A673 (cell line): ENCODE data around the gene SAPCD1. TPM values are rescaled to one million over a fixed set of nuclear protein-coding genes. Genes with fewer than 3 reads are reported as not detected.

ENCODE experiments used
- BruUV-seq: library from RNA; stranded (reverse); fragments of 400-500 nt; replicated peaks from 2 replicates; lab custom pipeline; 2021; lab: Mats Ljungman, UMichigan
- CTCF ChIA-PET: fragments of 300-600 bp; sonication (Branson Sonifier 250); formaldehyde crosslinking; loops from one replicate; lab custom pipeline; 2022; ENCODE audit warnings: antibody characterized with exemption; lab: Charles Lee
- POLR2A ChIA-PET: fragments of 300-600 bp; sonication (Branson Sonifier 250); formaldehyde crosslinking; loops from one replicate; lab custom pipeline; 2022; ENCODE audit warnings: antibody characterized with exemption; ENCODE audit not compliant: low non-redundant PET; lab: Charles Lee
- DNase-seq: peaks from one replicate; pipeline ENCODE4 v3.0.0-alpha.2; 2015; ENCODE audit warnings: low spot score
- H3K27ac ChIP-seq: fragments of 200-600 bp; sonication (generic); 2 replicates; pipeline ENCODE4 v1.5.1; 2016; ENCODE audit warnings: mixed run types, low read depth, mild to moderate bottlenecking, mixed read lengths, antibody characterized with exemption, low read length; ENCODE audit not compliant: poor library complexity, severe bottlenecking
- H3K27me3 ChIP-seq: fragments of 200-600 bp; sonication (generic); replicated peaks from 2 replicates; pipeline ENCODE4 v1.6.1; 2017; ENCODE audit warnings: mixed run types, low read depth, mild to moderate bottlenecking, mixed read lengths, antibody characterized with exemption, low read length; ENCODE audit not compliant: insufficient read depth, poor library complexity
- H3K36me3 ChIP-seq: fragments of 200-600 bp; sonication (generic); 2 replicates; pipeline ENCODE4 v1.6.1; 2016; ENCODE audit warnings: mixed run types, mild to moderate bottlenecking, mixed read lengths, antibody characterized with exemption, low read length; ENCODE audit not compliant: insufficient read depth, poor library complexity, severe bottlenecking
- H3K4me1 ChIP-seq: fragments of 200-600 bp; sonication (generic); 2 replicates; pipeline ENCODE4 v1.6.1; 2017; ENCODE audit warnings: mixed run types, mild to moderate bottlenecking, mixed read lengths, antibody characterized with exemption, low read length; ENCODE audit not compliant: insufficient read depth, poor library complexity, severe bottlenecking
- H3K4me3 ChIP-seq: fragments of 200-600 bp; sonication (generic); 2 replicates; pipeline ENCODE4 v1.5.1; 2016; ENCODE audit warnings: low read depth, mixed run types, mild to moderate bottlenecking, mixed read lengths, low read length; ENCODE audit not compliant: poor library complexity, severe bottlenecking
- H3K9me3 ChIP-seq: fragments of 200-600 bp; sonication (generic); 2 replicates; pipeline ENCODE4 v1.6.1; 2016; ENCODE audit warnings: mixed run types, low read depth, mild to moderate bottlenecking, mixed read lengths, antibody characterized with exemption, low read length; ENCODE audit not compliant: poor library complexity, severe bottlenecking
- CTCF ChIP-seq: fragments of 300-800, 200-600 bp; sonication (generic); conservative IDR thresholded peaks from 2 replicates; pipeline ENCODE4 v1.5.1; 2017; ENCODE audit warnings: low read depth, mild to moderate bottlenecking, antibody characterized with exemption, low read length, moderate library complexity, mixed read lengths
- EZH2 ChIP-seq: fragments of 200-600 bp; sonication (generic); IDR thresholded peaks from 2 replicates; pipeline ENCODE4 v1.6.1; 2017; ENCODE audit warnings: borderline replicate concordance, low read depth, mild to moderate bottlenecking, mixed read lengths, antibody characterized with exemption, low read length; ENCODE audit not compliant: poor library complexity, severe bottlenecking
- intact Hi-C: fragments of 100-400 bp; cut with micrococcal nuclease; formaldehyde crosslinking; loops from one replicate; pipeline ENCODE4 v1.10.0; 2022; ENCODE audit not compliant: unreplicated experiment
- total RNA-seq: library from RNA; stranded (reverse); gene quantifications from 2 replicates; pipeline ENCODE4 v1.2.3, GENCODE V29; 2021

Gene SAPCD1
- total RNA-seq, 1 experiment from 2014 or later = 9.9 TPM

- ChIA-PET CTCF (no interaction called here), POLR2A (no interaction called here)
- no peak for TF ChIP-seq CTCF
- no peak for TF ChIP-seq EZH2
- Histone ChIP-seq H3K9me3 (no peaks in the 10 kb centered on the region), H3K4me1 (no peaks in the 10 kb centered on the region), H3K27me3 (no peaks in the 10 kb centered on the region), H3K4me3 (no peak within 1 kb of the TSS), H3K27ac (no peak within 1 kb of the TSS), H3K36me3 (no peaks in the 10 kb centered on the region)
- intact Hi-C loops = no loop called here
- no TSS peak for BruUV-seq
- no peak for DNase-seq
Observed at GRCh38 chr6:31715022-31715958, 47.2 kb upstream of the SAPCD1 start, which contains the start of gene LY6G6D. Gene LY6G6D, plus strand, starts transcription at chr6:31715348. Its CDS starts 8 bp downstream, at chr6:31715356.

DNA sequence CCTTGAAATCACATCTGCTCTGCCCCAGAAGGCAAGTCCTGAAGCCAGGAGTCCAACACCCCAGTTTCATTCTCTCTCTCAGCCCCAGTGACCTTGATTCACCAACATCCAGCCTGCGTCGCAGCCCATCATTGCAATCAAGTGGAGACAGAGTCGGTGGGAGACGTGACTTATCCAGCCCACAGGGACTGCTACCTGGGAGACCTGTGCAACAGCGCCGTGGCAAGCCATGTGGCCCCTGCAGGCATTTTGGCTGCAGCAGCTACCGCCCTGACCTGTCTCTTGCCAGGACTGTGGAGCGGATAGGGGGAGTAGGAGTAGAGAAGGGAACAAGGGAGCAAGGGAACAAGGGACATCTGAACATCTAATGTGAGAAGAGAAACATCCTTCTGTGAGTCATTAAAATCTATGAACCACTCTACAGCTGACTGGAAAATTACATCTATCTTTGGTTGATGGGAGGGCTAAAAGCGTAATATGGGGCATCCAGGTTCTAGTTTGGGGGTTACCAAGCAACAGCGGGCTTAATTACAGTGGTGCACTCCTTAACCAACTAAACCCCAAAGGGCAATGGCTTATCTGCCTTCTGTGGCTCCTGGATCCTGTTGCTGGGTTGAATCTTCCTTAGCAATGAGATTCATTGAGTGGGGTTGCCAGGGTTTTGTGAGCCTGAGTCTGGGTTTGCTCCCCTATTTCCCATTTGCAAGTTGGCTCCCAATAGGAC, 44.8 kb upstream of the SAPCD1 start:
- CTCF ChIA-PET = no interaction called here
- intact Hi-C loops = no loop called here
- Histone ChIP-seq H3K27ac (no peak overlapping the region), H3K27me3 (no peaks in the 10 kb centered on the region), H3K9me3 (no peaks in the 10 kb centered on the region), H3K4me3 (no peak overlapping the region), H3K36me3 (no peaks in the 10 kb centered on the region), H3K4me1 (no peaks in the 10 kb centered on the region)
- TF ChIP-seq CTCF (no peak), EZH2 (no peak)
- BruUV-seq = no TSS peak
- no peak for DNase-seq
- POLR2A ChIA-PET = no interaction called here

GRCh38 chr6:31718265-31718664, 44.2 kb upstream of the SAPCD1 start:
- ChIA-PET CTCF (no interaction called here), POLR2A (no interaction called here)
- no peak overlapping the region for H3K27ac ChIP-seq
- BruUV-seq = no TSS peak
- DNase-seq = no peak
- H3K36me3 ChIP-seq = no peaks in the 10 kb centered on the region
- TF ChIP-seq CTCF (no peak), EZH2 (no peak)
- no peaks in the 10 kb centered on the region for H3K27me3 ChIP-seq
- no peaks in the 10 kb centered on the region for H3K4me1 ChIP-seq
- no peaks in the 10 kb centered on the region for H3K9me3 ChIP-seq
- no peak overlapping the region for H3K4me3 ChIP-seq
- intact Hi-C loops = no loop called here
